Measurements from ENCODE around the gene FBLIM1. TPM values are rescaled to one million over a fixed set of nuclear protein-coding genes. Genes with fewer than 3 reads are reported as not detected.

FBLIM1 gene
- polyA plus RNA-seq, 1 experiment = 122 TPM

- POLR2A ChIA-PET = no interaction called here
- Histone ChIP-seq H3K9me3 (ENCODE audit: control insufficient read depth, insufficient read depth, low read length) (no peaks in the 10 kb centered on the region), H3K27me3 (ENCODE audit: control insufficient read depth, insufficient read depth, low read length) (no peaks in the 10 kb centered on the region), H3K27ac (ENCODE audit: low read depth, low read length) (no peak overlapping the region), H3K4me3 (ENCODE audit: low read depth, low read length) (no peak overlapping the region)
- no peak for DNase-seq (ENCODE audit: low read depth, low spot score)
- no peak for TF ChIP-seq CTCF (IDR thresholded peaks at IDR 0.05; ENCODE audit: low read depth, low read length)
- CTCF ChIA-PET = no interaction called here
Observed at GRCh38 chr1:15785683-15786082, 27.1 kb downstream of the FBLIM1 start.

- Histone ChIP-seq H3K9me3 (ENCODE audit: control insufficient read depth, insufficient read depth, low read length) (no peaks in the 10 kb centered on the region), H3K27me3 (ENCODE audit: control insufficient read depth, insufficient read depth, low read length) (no peaks in the 10 kb centered on the region), H3K4me3 (ENCODE audit: low read depth, low read length) (no peak overlapping the region), H3K27ac (ENCODE audit: low read depth, low read length) (peak overlapping the region; percentile 31)
- CTCF ChIA-PET = interaction anchor here (0.7 kb wide), 1 partner anchor 140 kb away, joined by 3 read pairs; no protein-coding TSS in a partner anchor
- TF ChIP-seq CTCF (IDR thresholded peaks at IDR 0.05; ENCODE audit: low read depth, low read length) = no peak
- no peak for DNase-seq (ENCODE audit: low read depth, low spot score)
- POLR2A ChIA-PET = interaction anchor here (0.9 kb wide), 1 partner anchor 26 kb away, joined by 3 read pairs; no protein-coding TSS in a partner anchor
Observed at GRCh38 chr1:15786581-15786980, 28.0 kb downstream of the FBLIM1 start.

- no peaks in the 10 kb centered on the region for H3K9me3 ChIP-seq (ENCODE audit: control insufficient read depth, insufficient read depth, low read length)
- H3K27me3 ChIP-seq (ENCODE audit: control insufficient read depth, insufficient read depth, low read length) = no peaks in the 10 kb centered on the region
- H3K27ac ChIP-seq (ENCODE audit: low read depth, low read length) = peak overlapping the region; percentile 24
- ChIA-PET CTCF (interaction anchor here (0.6 to 0.8 kb wide), 2 partner anchors 21 to 26 kb away, joined by 3 read pairs; no protein-coding TSS in a partner anchor), POLR2A (interaction anchor here (0.9 to 1.0 kb wide), 2 partner anchors 27 to 29 kb away, joined by 3 to 4 read pairs; no protein-coding TSS in a partner anchor)
- no peak for DNase-seq (ENCODE audit: low read depth, low spot score)
- no peak overlapping the region for H3K4me3 ChIP-seq (ENCODE audit: low read depth, low read length)
- TF ChIP-seq CTCF (IDR thresholded peaks at IDR 0.05; ENCODE audit: low read depth, low read length) = no peak
Observed at GRCh38 chr1:15788624-15789301, 30.2 kb downstream of the FBLIM1 start.

GRCh38 chr1:15796086-15796462, 37.5 kb downstream of the FBLIM1 start:
- DNase-seq (ENCODE audit: low read depth, low spot score) = no peak
- CTCF ChIA-PET = interaction anchor here (0.7 to 2.8 kb wide), 4 partner anchors 19 to 279 kb away, joined by 4 to 8 read pairs (median 6); no protein-coding TSS in a partner anchor
- POLR2A ChIA-PET = no interaction called here
- Histone ChIP-seq H3K9me3 (ENCODE audit: control insufficient read depth, insufficient read depth, low read length) (no peaks in the 10 kb centered on the region), H3K27me3 (ENCODE audit: control insufficient read depth, insufficient read depth, low read length) (no peaks in the 10 kb centered on the region), H3K4me3 (ENCODE audit: low read depth, low read length) (no peak overlapping the region), H3K27ac (ENCODE audit: low read depth, low read length) (peak overlapping the region; percentile 73)
- no peak for TF ChIP-seq CTCF (IDR thresholded peaks at IDR 0.05; ENCODE audit: low read depth, low read length)
